GM18508 (cell line): ENCODE data around the gene TAMM41.
"Not testable (repeated sequence)": the region's sequence is repeated elsewhere in the genome, so short reads cannot be mapped to it uniquely, and the experiment has no call there.

Experiments
- ATAC-seq: cut with Tn5 transposase; IDR thresholded peaks from one replicate; pipeline ENCODE4 v1.9.1; 2021; ENCODE audit warnings: moderate number of reproducible peaks; ENCODE audit not compliant: insufficient read depth, unreplicated experiment

Gene TAMM41

GRCh38 chr3:11818033-11818432, 28.7 kb downstream of the TAMM41 start:
- ATAC-seq = no peak

DNA sequence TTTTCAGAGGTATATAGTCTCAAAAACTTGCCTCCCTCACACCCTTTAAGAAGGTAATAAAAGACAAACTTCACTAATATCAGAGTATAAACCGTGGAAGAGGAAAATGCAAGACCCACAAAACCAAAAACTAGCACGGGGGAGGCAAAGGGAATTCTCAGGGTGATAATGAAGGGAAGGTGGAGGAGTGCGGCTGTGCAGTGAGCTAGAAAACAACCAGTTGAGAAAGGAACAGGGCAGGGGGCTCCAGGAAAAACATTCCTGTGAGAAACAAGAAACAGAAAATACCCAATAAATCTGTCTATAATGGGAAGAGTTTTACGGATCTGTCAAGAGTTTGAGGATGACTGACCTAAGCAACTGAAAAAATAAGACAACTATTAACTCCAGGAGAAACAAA, 31.6 kb downstream of the TAMM41 start:
- no peak for ATAC-seq

GRCh38 chr3:11814663-11815062, 32.0 kb downstream of the TAMM41 start:
- no peak for ATAC-seq

DNA sequence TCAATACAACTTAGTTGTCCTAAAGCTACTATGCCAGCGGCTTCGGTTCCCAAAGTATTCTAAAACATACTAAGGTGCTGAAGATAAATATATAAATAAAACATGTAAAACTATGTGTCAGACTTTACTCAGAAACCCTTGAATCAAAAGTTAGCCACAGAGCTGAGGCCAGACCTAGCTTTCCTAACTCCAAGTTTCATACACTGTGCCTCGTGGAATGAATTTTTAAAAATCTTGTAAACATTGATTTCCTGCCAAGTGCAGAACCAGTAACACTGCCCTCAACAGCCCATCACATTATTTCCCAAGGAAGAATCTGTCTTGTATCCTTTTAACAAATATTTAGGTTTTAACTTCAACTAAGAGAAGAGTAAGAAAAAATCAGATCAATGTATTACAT, 36.4 kb downstream of the TAMM41 start:
- ATAC-seq = no peak

DNA sequence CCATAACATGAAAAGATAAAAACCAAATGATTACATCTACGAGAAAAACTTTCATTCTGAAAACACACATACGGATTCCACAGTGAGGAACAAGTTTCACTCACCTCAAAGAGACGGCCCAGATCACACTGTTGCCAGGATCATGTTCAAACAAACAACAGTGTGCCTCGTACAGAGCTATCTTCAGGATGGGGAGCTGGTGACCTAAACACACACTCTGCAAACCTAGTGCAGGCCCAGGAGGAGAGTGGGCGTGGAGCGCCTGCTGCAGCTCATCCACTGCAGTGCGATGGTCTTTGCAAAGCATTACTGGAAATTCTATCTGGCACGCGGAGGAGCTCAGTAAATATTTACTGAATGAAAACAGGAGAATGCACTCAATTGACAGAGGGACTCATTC, 38.5 kb downstream of the TAMM41 start:
- ATAC-seq = no peak

DNA sequence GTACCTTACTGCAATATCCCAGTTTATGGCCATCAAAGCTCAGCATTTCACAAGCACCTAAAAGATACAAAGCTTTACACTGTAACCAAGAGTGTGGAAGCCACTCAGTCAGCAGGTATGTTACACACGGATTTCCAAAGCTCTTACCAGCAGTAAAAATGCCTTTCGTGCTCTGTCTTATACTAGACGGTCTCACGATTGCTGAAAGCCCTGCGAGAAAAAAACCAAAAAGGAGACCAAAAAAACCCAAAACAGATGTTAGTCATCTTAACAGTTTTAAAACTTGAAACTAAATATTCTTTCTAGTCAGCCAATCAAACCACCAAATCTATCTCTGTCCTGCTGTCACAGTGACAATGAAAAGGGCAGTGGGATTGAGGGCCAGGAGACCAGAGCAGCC, 39.0 kb downstream of the TAMM41 start:
- no peak for ATAC-seq

- ATAC-seq = no peak
Measured at GRCh38 chr3:11805716-11806115, 41.0 kb downstream of the TAMM41 start.

- no peak for ATAC-seq
Measured at GRCh38 chr3:11803977-11804892, 42.5 kb downstream of the TAMM41 start.

- ATAC-seq = no peak
Measured at GRCh38 chr3:11799791-11800190, 46.9 kb downstream of the TAMM41 start.

GRCh38 chr3:11794927-11795326, 51.8 kb downstream of the TAMM41 start:
- no peak for ATAC-seq

DNA sequence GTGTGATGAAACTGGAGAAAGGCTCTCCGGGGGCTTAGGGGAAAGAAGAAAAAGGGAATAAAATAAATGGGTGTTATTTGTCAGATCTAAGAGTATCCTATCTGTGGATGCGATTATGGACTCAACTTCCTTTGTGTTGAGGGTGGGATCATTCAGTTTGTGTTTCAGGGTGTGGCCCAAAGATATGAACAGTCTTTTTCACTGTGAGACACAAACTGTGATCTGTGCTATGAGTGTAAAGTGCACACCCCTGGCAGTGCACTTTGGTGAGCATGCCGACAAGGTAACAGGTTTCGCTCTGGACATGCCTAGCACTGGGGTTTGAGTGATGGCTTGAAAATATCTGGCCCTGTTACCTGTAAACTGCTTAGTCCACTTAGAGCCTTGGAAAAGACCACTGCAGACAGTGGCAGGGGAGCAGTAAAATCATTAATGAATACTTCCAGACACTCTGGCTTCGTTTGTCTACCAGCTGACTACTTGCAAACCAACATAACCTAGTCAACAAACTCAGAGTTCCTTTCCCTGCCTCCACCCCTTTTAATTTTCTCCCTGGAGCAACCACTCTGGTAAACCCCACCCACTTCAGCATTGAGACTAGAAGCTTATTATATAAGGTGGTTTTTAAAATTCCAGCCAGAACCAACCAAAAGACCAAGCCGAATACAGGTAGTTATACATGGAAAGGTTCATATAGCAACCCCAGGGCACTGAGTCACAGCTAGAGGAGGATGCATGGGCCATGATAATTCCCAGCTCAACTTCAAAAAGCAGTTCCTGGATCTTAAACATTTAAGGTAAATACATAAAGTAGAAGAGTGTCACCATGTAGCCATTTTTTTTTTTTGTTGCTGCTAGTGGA, 55.1 kb downstream of the TAMM41 start:
- ATAC-seq = no peak

GRCh38 chr3:11789412-11789811, 57.3 kb downstream of the TAMM41 start:
- ATAC-seq = no peak

DNA sequence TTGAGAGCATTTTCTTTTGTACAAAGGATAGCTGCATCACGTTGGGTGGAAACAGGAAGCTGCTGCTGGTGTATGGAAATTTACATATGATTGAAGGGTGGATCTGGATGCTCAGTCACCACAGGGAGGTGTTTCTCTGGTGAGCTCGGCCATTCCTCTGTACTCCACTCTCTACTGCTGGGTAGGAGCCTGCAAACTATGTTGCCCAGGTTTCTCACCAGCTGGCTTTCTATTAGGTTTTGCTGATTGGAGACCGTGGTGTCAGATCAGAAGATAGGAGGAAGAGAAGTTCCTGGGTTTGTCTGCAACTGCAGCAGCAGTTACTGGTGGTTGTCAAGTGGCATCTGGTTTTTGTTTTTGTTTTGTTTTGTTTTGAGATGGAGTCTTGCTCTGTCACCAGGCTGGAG, 61.7 kb downstream of the TAMM41 start:
- no peak for ATAC-seq

DNA sequence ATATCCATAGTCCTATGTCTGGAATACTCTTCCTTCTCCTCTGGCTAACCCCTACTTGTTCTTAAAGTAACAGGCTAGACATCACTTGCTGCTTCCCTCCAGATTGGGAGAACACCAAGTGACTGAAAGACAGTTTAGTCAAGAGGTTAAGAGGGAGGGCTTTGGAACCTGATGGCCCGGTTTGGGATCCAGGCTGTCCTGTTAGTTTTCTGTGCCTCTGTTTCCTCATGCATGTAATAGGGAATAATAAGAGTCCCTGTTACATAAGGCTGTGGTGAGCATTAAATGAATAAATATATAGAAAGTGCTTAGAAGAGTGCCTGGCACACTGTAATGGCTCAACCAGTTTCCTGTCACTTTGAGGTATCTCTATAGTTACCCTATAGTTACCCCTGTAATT, 66.3 kb downstream of the TAMM41 start:
- ATAC-seq = no peak

- no peak for ATAC-seq
Measured at GRCh38 chr3:11779626-11780025, 67.1 kb downstream of the TAMM41 start.

- ATAC-seq = no peak
Measured at GRCh38 chr3:11778248-11778647, 68.4 kb downstream of the TAMM41 start.

DNA sequence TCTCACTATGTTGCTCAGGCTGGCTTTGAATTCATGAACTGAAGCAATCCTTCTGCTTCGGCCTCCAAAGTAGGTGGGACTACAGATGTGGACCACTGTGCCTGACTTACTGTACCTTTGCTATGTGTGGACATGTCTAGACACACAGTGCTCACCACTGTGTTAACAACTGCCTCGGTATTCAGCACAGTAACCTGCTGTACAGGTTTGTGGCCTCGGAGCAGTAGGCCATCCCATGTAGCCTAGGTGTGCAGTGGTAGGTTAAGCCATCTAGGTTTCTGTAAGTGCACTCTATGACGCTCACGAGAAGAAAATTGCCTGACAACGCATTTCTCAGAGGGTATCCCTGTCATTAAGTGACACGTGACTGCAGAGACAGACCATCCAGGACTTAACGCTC, 70.3 kb downstream of the TAMM41 start:
- no peak for ATAC-seq

DNA sequence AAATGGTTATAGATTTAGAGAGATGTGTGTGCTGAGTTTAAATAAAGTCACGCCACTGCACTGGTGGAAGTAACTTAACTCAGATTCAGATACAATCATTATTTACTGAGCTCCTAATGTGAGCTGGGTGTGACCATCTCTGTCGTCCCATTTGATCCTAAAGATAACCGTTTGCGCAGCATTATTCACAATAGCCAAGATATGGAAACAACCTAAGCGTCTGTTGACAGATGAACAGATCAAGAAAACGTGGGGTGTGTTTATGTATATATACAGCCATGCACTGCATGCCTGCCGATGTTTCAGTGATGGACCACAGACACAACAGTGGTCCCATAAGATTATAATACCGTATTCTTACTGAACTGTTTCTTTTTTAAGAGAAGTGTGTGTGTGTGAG, 71.2 kb downstream of the TAMM41 start:
- no peak for ATAC-seq

DNA sequence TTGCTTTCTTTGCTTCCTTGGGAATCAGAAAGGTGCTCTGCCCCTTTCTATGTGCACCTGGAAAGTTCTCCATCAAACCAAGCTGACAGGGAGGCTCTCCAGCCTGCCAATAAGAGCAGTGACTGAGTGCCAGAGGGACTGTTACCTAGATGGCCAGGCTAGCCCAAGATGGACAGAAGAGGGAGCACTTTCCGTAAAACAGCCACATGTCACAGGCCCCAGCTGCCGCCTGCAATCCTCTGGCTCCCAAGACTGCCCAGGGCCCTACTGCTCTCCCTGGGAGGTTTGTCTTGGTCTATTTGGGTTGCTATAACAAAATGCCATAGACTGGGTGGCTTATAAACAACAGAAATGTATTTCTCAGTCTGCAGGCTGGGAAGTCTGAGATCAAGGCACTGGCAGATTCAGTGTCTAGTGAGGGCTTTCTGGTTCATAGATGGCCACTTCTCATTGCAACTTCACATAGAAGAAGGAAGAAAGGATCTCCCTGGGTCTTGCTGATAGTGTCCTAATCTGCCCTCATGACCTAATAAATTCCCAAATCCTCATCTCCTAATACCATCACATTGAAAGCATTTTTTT, 72.3 kb downstream of the TAMM41 start:
- no peak for ATAC-seq

GRCh38 chr3:11771931-11772330, 74.8 kb downstream of the TAMM41 start:
- not testable (repeated sequence) for ATAC-seq
